HAP-1 (cell line): ENCODE measurements around the gene CCDC27.

Experiments used
- DNase-seq, 2 experiments: peaks; one replicate each; pipeline ENCODE4 v3.0.0-alpha.2; 2016 to 2020; ENCODE audit warnings: low spot score in 2 of 2
- H3K27me3 ChIP-seq: fragments of 250-450 bp; sonication (Bioruptor Pico); 2 replicates; pipeline ENCODE4 v1.5.1; 2020; ENCODE audit warnings: low read depth, mild to moderate bottlenecking, moderate library complexity
- H3K36me3 ChIP-seq: fragments of 250-450 bp; sonication (Bioruptor Pico); replicated peaks from 2 replicates; pipeline ENCODE4 v1.5.1; 2020; ENCODE audit warnings: mild to moderate bottlenecking
- H3K4me1 ChIP-seq: fragments of 250-450 bp; sonication (Bioruptor Pico); 2 replicates; pipeline ENCODE4 v1.5.1; 2020; ENCODE audit warnings: mild to moderate bottlenecking
- H3K4me3 ChIP-seq: fragments of 250-450 bp; sonication (Bioruptor Pico); 2 replicates; pipeline ENCODE4 v1.5.1; 2020; ENCODE audit warnings: mild to moderate bottlenecking, moderate library complexity
- H3K9me3 ChIP-seq: fragments of 250-450 bp; sonication (Bioruptor Pico); 2 replicates; pipeline ENCODE4 v1.5.1; 2020; ENCODE audit warnings: mild to moderate bottlenecking, moderate library complexity
- in situ Hi-C: fragments of 300-500 bp; cut with MboI; formaldehyde crosslinking; loops from 3 replicates; pipeline ENCODE4 v1.14.3; 2020; ENCODE audit warnings: low sequenced_read_pairs, inconsistent platforms, mixed read lengths

The CCDC27 gene

GRCh38 chr1:3752400-3752945 lies at the start of gene CCDC27:
Gene CCDC27 (plus strand): TSS chr1:3752450. CDS start chr1:3752482, 32 bp downstream.
- Histone ChIP-seq H3K4me1 (no peaks in the 10 kb centered on the region), H3K27me3 (peaks cover 37% of the 10 kb centered on the region), H3K4me3 (no peak within 1 kb of the TSS), H3K9me3 (no peaks in the 10 kb centered on the region), H3K36me3 (no peaks in the 10 kb centered on the region)
- in situ Hi-C loops = no loop called here
- DNase-seq = no peak

GRCh38 chr1:3702528-3702927 lies 49.7 kb upstream of the CCDC27 start:
- in situ Hi-C loops = no loop called here
- H3K36me3 ChIP-seq = no peaks in the 10 kb centered on the region
- H3K27me3 ChIP-seq = no peaks in the 10 kb centered on the region
- no peaks in the 10 kb centered on the region for H3K9me3 ChIP-seq
- DNase-seq = no peak
- H3K4me3 ChIP-seq = no peak overlapping the region
- no peaks in the 10 kb centered on the region for H3K4me1 ChIP-seq

- DNase-seq = no peak
- Histone ChIP-seq H3K27me3 (no peaks in the 10 kb centered on the region), H3K9me3 (no peaks in the 10 kb centered on the region), H3K4me3 (no peak overlapping the region), H3K4me1 (no peaks in the 10 kb centered on the region), H3K36me3 (no peaks in the 10 kb centered on the region)
- in situ Hi-C loops = no loop called here
These were observed 49.1 kb upstream of the CCDC27 start for GRCh38 chr1:3702990-3703728.

GRCh38 chr1:3703786-3704371 lies 48.4 kb upstream of the CCDC27 start:
- in situ Hi-C loops = no loop called here
- H3K27me3 ChIP-seq = no peaks in the 10 kb centered on the region
- no peaks in the 10 kb centered on the region for H3K9me3 ChIP-seq
- no peaks in the 10 kb centered on the region for H3K36me3 ChIP-seq
- H3K4me3 ChIP-seq = no peak overlapping the region
- H3K4me1 ChIP-seq = no peaks in the 10 kb centered on the region
- no peak for DNase-seq

GRCh38 chr1:3705341-3705950 lies 46.8 kb upstream of the CCDC27 start:
- Histone ChIP-seq H3K9me3 (no peaks in the 10 kb centered on the region), H3K4me3 (no peak overlapping the region), H3K27me3 (no peaks in the 10 kb centered on the region), H3K36me3 (no peaks in the 10 kb centered on the region), H3K4me1 (no peaks in the 10 kb centered on the region)
- in situ Hi-C loops = no loop called here
- DNase-seq = no peak

- DNase-seq = no peak
- Histone ChIP-seq H3K27me3 (no peaks in the 10 kb centered on the region), H3K4me1 (no peaks in the 10 kb centered on the region), H3K36me3 (no peaks in the 10 kb centered on the region), H3K4me3 (no peak overlapping the region), H3K9me3 (no peaks in the 10 kb centered on the region)
- in situ Hi-C loops = no loop called here
These were observed 45.5 kb upstream of the CCDC27 start for GRCh38 chr1:3706651-3707297.

GRCh38 chr1:3707298-3707938 lies 44.8 kb upstream of the CCDC27 start:
- no peak for DNase-seq
- H3K4me1 ChIP-seq = no peaks in the 10 kb centered on the region
- no peak overlapping the region for H3K4me3 ChIP-seq
- in situ Hi-C loops = no loop called here
- no peaks in the 10 kb centered on the region for H3K9me3 ChIP-seq
- no peaks in the 10 kb centered on the region for H3K36me3 ChIP-seq
- no peaks in the 10 kb centered on the region for H3K27me3 ChIP-seq

- Histone ChIP-seq H3K27me3 (no peaks in the 10 kb centered on the region), H3K36me3 (no peaks in the 10 kb centered on the region), H3K9me3 (no peaks in the 10 kb centered on the region), H3K4me1 (no peaks in the 10 kb centered on the region), H3K4me3 (no peak overlapping the region)
- DNase-seq = no peak
- in situ Hi-C loops = no loop called here
These were observed 44.3 kb upstream of the CCDC27 start for GRCh38 chr1:3707939-3708328.

GRCh38 chr1:3708791-3709190 lies 43.5 kb upstream of the CCDC27 start:
- in situ Hi-C loops = no loop called here
- DNase-seq = no peak
- Histone ChIP-seq H3K9me3 (no peaks in the 10 kb centered on the region), H3K36me3 (no peaks in the 10 kb centered on the region), H3K27me3 (no peaks in the 10 kb centered on the region), H3K4me1 (no peaks in the 10 kb centered on the region), H3K4me3 (no peak overlapping the region)

GRCh38 chr1:3710251-3710650 lies 42.0 kb upstream of the CCDC27 start:
- Histone ChIP-seq H3K9me3 (no peaks in the 10 kb centered on the region), H3K4me1 (no peaks in the 10 kb centered on the region), H3K4me3 (no peak overlapping the region), H3K27me3 (no peaks in the 10 kb centered on the region), H3K36me3 (no peaks in the 10 kb centered on the region)
- in situ Hi-C loops = no loop called here
- no peak for DNase-seq

GRCh38 chr1:3711381-3711779 lies 40.9 kb upstream of the CCDC27 start:
- Histone ChIP-seq H3K9me3 (no peaks in the 10 kb centered on the region), H3K4me1 (no peaks in the 10 kb centered on the region), H3K4me3 (no peak overlapping the region), H3K27me3 (no peaks in the 10 kb centered on the region), H3K36me3 (no peaks in the 10 kb centered on the region)
- in situ Hi-C loops = no loop called here
- no peak for DNase-seq

- Histone ChIP-seq H3K36me3 (no peaks in the 10 kb centered on the region), H3K4me1 (no peaks in the 10 kb centered on the region), H3K9me3 (no peaks in the 10 kb centered on the region), H3K27me3 (no peaks in the 10 kb centered on the region), H3K4me3 (no peak overlapping the region)
- no peak for DNase-seq
- in situ Hi-C loops = no loop called here
These were observed 40.3 kb upstream of the CCDC27 start for GRCh38 chr1:3711780-3712451.
